WTC11 (cell line): Measurements from ENCODE around the gene ETV5. TPM values are rescaled to one million over a fixed set of nuclear protein-coding genes. Genes with fewer than 3 reads are reported as not detected.

ENCODE experiments used
- ATAC-seq: fragments of 200-7000 bp; cut with Tn5 transposase; 2 replicates; pipeline ENCODE4 v1.10.0; 2021; ENCODE audit warnings: mild to moderate bottlenecking, moderate library complexity
- CTCF ChIA-PET: fragments of 300-600 bp; sonication (Branson Sonifier 250); formaldehyde crosslinking; loops from one replicate; lab custom pipeline; 2021; ENCODE audit warnings: antibody characterized with exemption; lab: Charles Lee
- POLR2A ChIA-PET: fragments of 350-600 bp; sonication (Branson Sonifier 250); formaldehyde crosslinking; loops from one replicate; lab custom pipeline; 2021; ENCODE audit warnings: antibody characterized with exemption; lab: Charles Lee
- DNase-seq: peaks from one replicate; pipeline ENCODE4 v3.0.0; 2021; ENCODE audit warnings: low spot score
- H3K27ac Mint-ChIP-seq: 2 replicates; pipeline ENCODE4 v1.8.0; 2021; ENCODE audit warnings: mixed read lengths
- H3K27me3 Mint-ChIP-seq: 2 replicates; pipeline ENCODE4 v1.8.0; 2021; ENCODE audit warnings: low read depth, mild to moderate bottlenecking, moderate library complexity, mixed read lengths
- H3K36me3 Mint-ChIP-seq: 2 replicates; pipeline ENCODE4 v1.8.0; 2021; ENCODE audit warnings: mixed read lengths
- H3K4me1 Mint-ChIP-seq: 2 replicates; pipeline ENCODE4 v1.8.0; 2022; ENCODE audit warnings: mixed read lengths
- H3K4me3 Mint-ChIP-seq: 2 replicates; pipeline ENCODE4 v1.8.0; 2021; ENCODE audit warnings: mild to moderate bottlenecking, moderate library complexity, mixed read lengths
- H3K9me3 Mint-ChIP-seq: 2 replicates; pipeline ENCODE4 v1.8.0; 2021; ENCODE audit warnings: mixed read lengths
- ARID4B ChIP-seq: sonication (generic); formaldehyde crosslinking; IDR thresholded peaks from 2 replicates; pipeline ENCODE4 v1.8.0; 2023; ENCODE audit warnings: missing genetic modification reagents, mild to moderate bottlenecking, borderline replicate concordance
- CDX4 ChIP-seq: fragments of 250-450 bp; sonication (Bioruptor Pico); IDR thresholded peaks from 2 replicates; pipeline ENCODE4 v1.9.0; 2021; ENCODE audit warnings: moderate library complexity, mild to moderate bottlenecking, inconsistent platforms, borderline replicate concordance
- ESRRA ChIP-seq: sonication (generic); formaldehyde crosslinking; IDR thresholded peaks from 2 replicates; pipeline ENCODE4 v1.8.1; 2022; ENCODE audit warnings: mild to moderate bottlenecking, missing genetic modification reagents, borderline replicate concordance
- FOXJ3 ChIP-seq: sonication (generic); formaldehyde crosslinking; IDR thresholded peaks from 2 replicates; pipeline ENCODE4 v1.9.0; 2021; ENCODE audit warnings: missing genetic modification reagents, mild to moderate bottlenecking, borderline replicate concordance
- FOXK1 ChIP-seq: sonication (generic); formaldehyde crosslinking; IDR thresholded peaks from 2 replicates; pipeline ENCODE4 v1.8.0; 2022; ENCODE audit warnings: mild to moderate bottlenecking, moderate library complexity, missing genetic modification reagents
- IRF2 ChIP-seq: sonication (generic); formaldehyde crosslinking; IDR thresholded peaks from 2 replicates; pipeline ENCODE4 v1.8.0; 2022; ENCODE audit warnings: low read depth, missing genetic modification reagents, borderline replicate concordance
- MAX ChIP-seq: sonication (generic); formaldehyde crosslinking; IDR thresholded peaks from 2 replicates; pipeline ENCODE4 v1.8.0; 2022; ENCODE audit warnings: mild to moderate bottlenecking, missing genetic modification reagents
- MYBL2 ChIP-seq: sonication (generic); formaldehyde crosslinking; IDR thresholded peaks from 2 replicates; pipeline ENCODE4 v1.8.1; 2023; ENCODE audit warnings: mild to moderate bottlenecking, moderate library complexity, missing genetic modification reagents
- NFATC4 ChIP-seq: fragments of 250-450 bp; sonication (Bioruptor Pico); IDR thresholded peaks from 2 replicates; pipeline ENCODE4 v1.9.0; 2021; ENCODE audit warnings: mild to moderate bottlenecking
- NFE2L1 ChIP-seq: sonication (generic); formaldehyde crosslinking; IDR thresholded peaks from 2 replicates; pipeline ENCODE4 v1.8.1; 2023; ENCODE audit warnings: missing genetic modification reagents
- NR2C2 ChIP-seq: sonication (generic); formaldehyde crosslinking; IDR thresholded peaks from 2 replicates; pipeline ENCODE4 v1.8.0; 2022; ENCODE audit warnings: mild to moderate bottlenecking, missing genetic modification reagents
- SOX15 ChIP-seq: fragments of 250-450 bp; sonication (Bioruptor Pico); IDR thresholded peaks from 2 replicates; pipeline ENCODE4 v1.9.0; 2021; ENCODE audit warnings: mild to moderate bottlenecking
- TCF7 ChIP-seq: sonication (generic); formaldehyde crosslinking; IDR thresholded peaks from 2 replicates; pipeline ENCODE4 v1.8.0; 2022; ENCODE audit warnings: mild to moderate bottlenecking, low read depth, missing genetic modification reagents, moderate library complexity
- TEAD4 ChIP-seq: sonication (generic); formaldehyde crosslinking; IDR thresholded peaks from 2 replicates; pipeline ENCODE4 v1.8.0; 2022; ENCODE audit warnings: mild to moderate bottlenecking, missing genetic modification reagents
- ZNF121 ChIP-seq: sonication (generic); formaldehyde crosslinking; IDR thresholded peaks from 2 replicates; pipeline ENCODE4 v1.8.0; 2023; ENCODE audit warnings: missing genetic modification reagents
- ZNF232 ChIP-seq: sonication (generic); formaldehyde crosslinking; IDR thresholded peaks from 2 replicates; pipeline ENCODE4 v1.8.0; 2022; ENCODE audit warnings: mild to moderate bottlenecking, missing genetic modification reagents
- ZNF671 ChIP-seq: fragments of 250-450 bp; sonication (Bioruptor Pico); IDR thresholded peaks from 2 replicates; pipeline ENCODE4 v1.8.0; 2021; ENCODE audit warnings: mild to moderate bottlenecking
- total RNA-seq: library from RNA; stranded (reverse); gene quantifications from 3 replicates; pipeline ENCODE4 v1.2.3, GENCODE V29; 2021
- TF ChIP-seq, protein P1 (sequence below): sonication (generic); formaldehyde crosslinking; IDR thresholded peaks from 2 replicates; pipeline ENCODE4 v1.8.0; 2022; ENCODE audit warnings: mild to moderate bottlenecking, missing genetic modification reagents
- TF ChIP-seq, protein P2 (sequence below): sonication (generic); formaldehyde crosslinking; IDR thresholded peaks from 2 replicates; pipeline ENCODE4 v1.8.1; 2023; ENCODE audit warnings: mild to moderate bottlenecking, moderate library complexity, missing genetic modification reagents
- TF ChIP-seq, protein P3 (sequence below): sonication (generic); formaldehyde crosslinking; IDR thresholded peaks from 2 replicates; pipeline ENCODE4 v1.8.1; 2022; ENCODE audit warnings: missing genetic modification reagents, borderline replicate concordance
- TF ChIP-seq, protein P4 (sequence below): sonication (generic); formaldehyde crosslinking; conservative IDR thresholded peaks from 2 replicates; pipeline ENCODE4 v1.8.1; 2023; ENCODE audit warnings: mild to moderate bottlenecking, low read depth, missing genetic modification reagents, moderate library complexity

The ETV5 gene
- total RNA-seq, 1 experiment from 2014 or later = 71.3 TPM

DNA sequence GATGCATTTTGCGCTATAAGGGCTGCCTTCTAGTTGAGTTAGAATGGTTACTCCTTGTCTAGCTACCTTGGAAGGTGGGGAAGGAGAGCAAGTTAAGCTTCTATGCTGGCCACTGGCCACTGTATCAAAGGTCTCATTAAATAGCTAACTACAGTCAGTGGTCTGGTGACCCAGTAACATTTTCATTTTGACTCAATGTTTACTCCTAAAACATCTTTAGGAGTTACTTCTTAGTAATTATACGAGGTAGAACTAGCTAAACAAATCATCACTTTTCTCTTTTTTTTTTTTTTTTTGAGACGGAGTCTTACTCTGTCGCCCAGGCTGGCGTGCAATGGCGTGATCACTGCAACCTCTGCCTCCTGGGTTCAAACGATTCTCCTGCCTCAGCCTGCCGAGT, 26.7 kb downstream of the ETV5 start:
- no peak overlapping the region for H3K4me3 Mint-ChIP-seq
- ATAC-seq = no peak
- H3K27ac Mint-ChIP-seq = peak overlapping the region; percentile 91
- no peak for DNase-seq
- peaks cover 11% of the 10 kb centered on the region for H3K9me3 Mint-ChIP-seq
- POLR2A ChIA-PET = interaction anchor here (0.7 to 2.2 kb wide), 3 partner anchors 15 to 185 kb away, joined by 3 to 6 read pairs (median 4); no protein-coding TSS in a partner anchor
- TF ChIP-seq, protein P1, sequence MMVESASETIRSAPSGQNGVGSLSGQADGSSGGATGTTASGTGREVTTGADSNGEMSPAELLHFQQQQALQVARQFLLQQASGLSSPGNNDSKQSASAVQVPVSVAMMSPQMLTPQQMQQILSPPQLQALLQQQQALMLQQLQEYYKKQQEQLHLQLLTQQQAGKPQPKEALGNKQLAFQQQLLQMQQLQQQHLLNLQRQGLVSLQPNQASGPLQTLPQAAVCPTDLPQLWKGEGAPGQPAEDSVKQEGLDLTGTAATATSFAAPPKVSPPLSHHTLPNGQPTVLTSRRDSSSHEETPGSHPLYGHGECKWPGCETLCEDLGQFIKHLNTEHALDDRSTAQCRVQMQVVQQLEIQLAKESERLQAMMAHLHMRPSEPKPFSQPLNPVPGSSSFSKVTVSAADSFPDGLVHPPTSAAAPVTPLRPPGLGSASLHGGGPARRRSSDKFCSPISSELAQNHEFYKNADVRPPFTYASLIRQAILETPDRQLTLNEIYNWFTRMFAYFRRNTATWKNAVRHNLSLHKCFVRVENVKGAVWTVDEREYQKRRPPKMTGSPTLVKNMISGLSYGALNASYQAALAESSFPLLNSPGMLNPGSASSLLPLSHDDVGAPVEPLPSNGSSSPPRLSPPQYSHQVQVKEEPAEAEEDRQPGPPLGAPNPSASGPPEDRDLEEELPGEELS (CRISPR knock-in tag) = no peak
- TF ChIP-seq, protein P2, sequence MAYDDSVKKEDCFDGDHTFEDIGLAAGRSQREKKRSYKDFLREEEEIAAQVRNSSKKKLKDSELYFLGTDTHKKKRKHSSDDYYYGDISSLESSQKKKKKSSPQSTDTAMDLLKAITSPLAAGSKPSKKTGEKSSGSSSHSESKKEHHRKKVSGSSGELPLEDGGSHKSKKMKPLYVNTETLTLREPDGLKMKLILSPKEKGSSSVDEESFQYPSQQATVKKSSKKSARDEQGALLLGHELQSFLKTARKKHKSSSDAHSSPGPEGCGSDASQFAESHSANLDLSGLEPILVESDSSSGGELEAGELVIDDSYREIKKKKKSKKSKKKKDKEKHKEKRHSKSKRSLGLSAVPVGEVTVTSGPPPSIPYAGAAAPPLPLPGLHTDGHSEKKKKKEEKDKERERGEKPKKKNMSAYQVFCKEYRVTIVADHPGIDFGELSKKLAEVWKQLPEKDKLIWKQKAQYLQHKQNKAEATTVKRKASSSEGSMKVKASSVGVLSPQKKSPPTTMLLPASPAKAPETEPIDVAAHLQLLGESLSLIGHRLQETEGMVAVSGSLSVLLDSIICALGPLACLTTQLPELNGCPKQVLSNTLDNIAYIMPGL (CRISPR knock-in tag) = no peak
- TF ChIP-seq ZNF232 (CRISPR knock-in tag) (no peak), TEAD4 (CRISPR knock-in tag) (no peak), MAX (CRISPR knock-in tag) (no peak), MYBL2 (CRISPR knock-in tag) (no peak), FOXJ3 (no peak), FOXK1 (CRISPR knock-in tag) (no peak), ZNF121 (no peak), IRF2 (no peak), NFE2L1 (CRISPR knock-in tag) (no peak), TCF7 (CRISPR knock-in tag) (no peak), ZNF671 (CRISPR knock-in tag) (no peak), NFATC4 (CRISPR knock-in tag) (no peak)
- TF ChIP-seq, protein P3, sequence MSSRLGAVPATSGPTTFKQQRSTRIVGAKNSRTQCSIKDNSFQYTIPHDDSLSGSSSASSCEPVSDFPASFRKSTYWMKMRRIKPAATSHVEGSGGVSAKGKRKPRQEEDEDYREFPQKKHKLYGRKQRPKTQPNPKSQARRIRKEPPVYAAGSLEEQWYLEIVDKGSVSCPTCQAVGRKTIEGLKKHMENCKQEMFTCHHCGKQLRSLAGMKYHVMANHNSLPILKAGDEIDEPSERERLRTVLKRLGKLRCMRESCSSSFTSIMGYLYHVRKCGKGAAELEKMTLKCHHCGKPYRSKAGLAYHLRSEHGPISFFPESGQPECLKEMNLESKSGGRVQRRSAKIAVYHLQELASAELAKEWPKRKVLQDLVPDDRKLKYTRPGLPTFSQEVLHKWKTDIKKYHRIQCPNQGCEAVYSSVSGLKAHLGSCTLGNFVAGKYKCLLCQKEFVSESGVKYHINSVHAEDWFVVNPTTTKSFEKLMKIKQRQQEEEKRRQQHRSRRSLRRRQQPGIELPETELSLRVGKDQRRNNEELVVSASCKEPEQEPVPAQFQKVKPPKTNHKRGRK (CRISPR knock-in tag) = no peak
- TF ChIP-seq, protein P4, sequence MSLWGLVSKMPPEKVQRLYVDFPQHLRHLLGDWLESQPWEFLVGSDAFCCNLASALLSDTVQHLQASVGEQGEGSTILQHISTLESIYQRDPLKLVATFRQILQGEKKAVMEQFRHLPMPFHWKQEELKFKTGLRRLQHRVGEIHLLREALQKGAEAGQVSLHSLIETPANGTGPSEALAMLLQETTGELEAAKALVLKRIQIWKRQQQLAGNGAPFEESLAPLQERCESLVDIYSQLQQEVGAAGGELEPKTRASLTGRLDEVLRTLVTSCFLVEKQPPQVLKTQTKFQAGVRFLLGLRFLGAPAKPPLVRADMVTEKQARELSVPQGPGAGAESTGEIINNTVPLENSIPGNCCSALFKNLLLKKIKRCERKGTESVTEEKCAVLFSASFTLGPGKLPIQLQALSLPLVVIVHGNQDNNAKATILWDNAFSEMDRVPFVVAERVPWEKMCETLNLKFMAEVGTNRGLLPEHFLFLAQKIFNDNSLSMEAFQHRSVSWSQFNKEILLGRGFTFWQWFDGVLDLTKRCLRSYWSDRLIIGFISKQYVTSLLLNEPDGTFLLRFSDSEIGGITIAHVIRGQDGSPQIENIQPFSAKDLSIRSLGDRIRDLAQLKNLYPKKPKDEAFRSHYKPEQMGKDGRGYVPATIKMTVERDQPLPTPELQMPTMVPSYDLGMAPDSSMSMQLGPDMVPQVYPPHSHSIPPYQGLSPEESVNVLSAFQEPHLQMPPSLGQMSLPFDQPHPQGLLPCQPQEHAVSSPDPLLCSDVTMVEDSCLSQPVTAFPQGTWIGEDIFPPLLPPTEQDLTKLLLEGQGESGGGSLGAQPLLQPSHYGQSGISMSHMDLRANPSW (CRISPR knock-in tag) = no peak
- TF ChIP-seq, all 79 proteins: peak for 0
- CTCF ChIA-PET = interaction anchor here (0.8 to 2.9 kb wide), 6 partner anchors 16 to 160 kb away, joined by 3 to 15 read pairs (median 6); no protein-coding TSS in a partner anchor
- H3K4me1 Mint-ChIP-seq = peaks cover 81% of the 10 kb centered on the region
- no peaks in the 10 kb centered on the region for H3K27me3 Mint-ChIP-seq
- peaks cover 33% of the 10 kb centered on the region for H3K36me3 Mint-ChIP-seq

- Mint-ChIP-seq H3K36me3 (peaks cover 31% of the 10 kb centered on the region), H3K27me3 (no peaks in the 10 kb centered on the region), H3K4me1 (peaks cover 82% of the 10 kb centered on the region), H3K4me3 (no peak overlapping the region), H3K9me3 (peaks cover 6% of the 10 kb centered on the region), H3K27ac (peak overlapping the region; percentile 91)
- ATAC-seq (no peak), DNase-seq (no peak)
- CTCF ChIA-PET = interaction anchor here (0.8 to 2.9 kb wide), 6 partner anchors 16 to 161 kb away, joined by 3 to 15 read pairs (median 6); no protein-coding TSS in a partner anchor
- POLR2A ChIA-PET = interaction anchor here (1.0 kb wide), 1 partner anchor 57 kb away, joined by 3 read pairs; no protein-coding TSS in a partner anchor
- no peak for TF ChIP-seq ARID4B (CRISPR knock-in tag)
- TF ChIP-seq TCF7 (CRISPR knock-in tag) = no peak
- no peak for TF ChIP-seq SOX15
- no peak for TF ChIP-seq NR2C2 (CRISPR knock-in tag)
- TF ChIP-seq ESRRA = no peak
- no peak for TF ChIP-seq CDX4
These were observed 27.2 kb downstream of the ETV5 start for GRCh38 chr3:186081678-186082077.
